SK-N-MC (cell line): ENCODE data around the gene JAZF1.

Experiments
- EZH2 ChIP-seq: fragments of 200-600 bp; sonication (generic); IDR thresholded peaks from one replicate; pipeline ENCODE4 v1.6.1; 2017; ENCODE audit warnings: antibody characterized with exemption
- FOXP2 ChIP-seq: optimal IDR thresholded peaks from 2 replicates; pipeline ENCODE3; 2011; ENCODE audit warnings: mild to moderate bottlenecking, moderate library complexity; ENCODE audit not compliant: insufficient read depth; ENCODE audit errors: extremely low read length, control extremely low read depth
- POLR2AphosphoS5 ChIP-seq: IDR thresholded peaks from 2 replicates; pipeline ENCODE4 v1.6.1; 2012; ENCODE audit warnings: mild to moderate bottlenecking, low read depth, low read length, borderline replicate concordance

GRCh38 chr7:27863880-27864279 is 316.7 kb downstream of the JAZF1 start:
- TF ChIP-seq POLR2AphosphoS5 (no peak), EZH2 (no peak), FOXP2 (no peak)
